Stimulated activated CD4-positive, alpha-beta T cell treated with anti-CD3 and anti-CD28 coated beads, Interleukin-4, amount 100 ng/mL, for 1 hour (primary cell): ENCODE results near the gene KIR2DL3.
"Not testable (repeated sequence)": the region's sequence is repeated elsewhere in the genome, so short reads cannot be mapped to it uniquely, and the experiment has no call there.

Experiments used
- DNase-seq: peaks from one replicate; pipeline ENCODE4 v3.0.0-alpha.2; 2020

Gene KIR2DL3

DNA sequence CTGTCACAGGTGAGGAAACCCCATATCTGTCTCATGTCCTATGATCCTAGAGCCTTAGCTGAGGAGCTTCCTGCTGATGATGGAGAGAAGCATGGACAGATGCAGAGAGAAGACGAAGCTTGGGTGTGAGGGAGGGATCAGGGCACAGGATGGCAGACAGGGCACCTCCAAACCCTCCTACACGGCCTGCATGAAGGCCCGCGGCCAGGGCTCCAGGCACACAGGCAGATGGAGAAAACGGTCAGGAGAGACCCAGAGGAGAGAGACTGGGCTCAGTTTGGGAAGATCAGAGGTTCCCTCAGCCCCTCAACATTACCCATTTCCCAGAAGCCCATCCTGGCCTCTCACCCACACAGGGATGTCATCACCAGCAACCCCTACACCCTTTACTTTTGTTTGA lies 5.8 kb downstream of the KIR2DL3 start:
- not testable (repeated sequence) for DNase-seq

GRCh38 chr19:54747614-54748322 lies 9.5 kb downstream of the KIR2DL3 start:
- not testable (repeated sequence) for DNase-seq

GRCh38 chr19:54750276-54750675 lies 12.0 kb downstream of the KIR2DL3 start:
- not testable (repeated sequence) for DNase-seq

DNA sequence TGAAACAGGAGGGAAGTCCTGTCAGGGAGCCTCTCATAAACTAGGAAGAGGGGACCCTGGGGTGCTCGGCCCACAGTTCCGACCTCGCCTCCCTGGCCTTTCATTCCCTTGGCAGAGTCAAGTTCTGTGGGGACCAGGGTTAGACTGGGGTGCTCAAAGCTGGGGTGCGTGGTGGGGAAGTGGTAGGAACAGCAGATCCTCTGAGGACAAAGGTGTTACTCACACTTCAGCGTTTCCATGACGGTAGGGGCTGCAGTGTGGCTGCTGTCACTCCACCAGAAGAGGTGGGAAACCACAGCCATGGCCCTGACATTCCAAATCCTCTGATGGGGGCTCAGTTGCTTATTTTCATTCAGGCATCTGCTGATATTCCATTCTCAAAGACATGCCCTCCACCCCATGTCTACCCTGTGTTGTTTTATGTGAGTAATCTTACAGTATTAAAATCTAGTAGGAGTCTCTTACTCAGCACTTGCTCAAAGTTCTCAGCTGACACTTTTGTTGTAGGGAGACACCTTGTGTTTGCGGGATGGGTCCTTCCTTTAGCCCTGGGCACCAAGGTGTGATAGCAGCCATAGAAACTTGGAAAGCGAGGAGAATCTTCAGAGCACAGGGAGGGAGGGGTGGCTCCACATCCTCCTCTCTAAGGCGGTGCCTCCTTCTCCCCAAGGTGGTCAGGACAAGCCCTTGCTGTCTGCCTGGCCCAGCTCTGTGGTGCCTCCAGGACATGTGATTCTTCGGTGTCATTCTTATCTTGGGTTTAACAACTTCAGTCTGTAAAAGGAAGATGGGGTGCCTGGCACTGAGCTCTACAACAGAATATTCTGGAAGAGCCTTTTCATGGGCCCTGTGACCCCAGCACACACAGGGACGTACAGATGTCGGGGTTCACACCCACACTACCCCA lies 18.1 kb downstream of the KIR2DL3 start:
- DNase-seq, result not testable (repeated sequence)

- DNase-seq, result not testable (repeated sequence)
Measured at GRCh38 chr19:54758577-54758976, 20.3 kb downstream of the KIR2DL3 start.

DNA sequence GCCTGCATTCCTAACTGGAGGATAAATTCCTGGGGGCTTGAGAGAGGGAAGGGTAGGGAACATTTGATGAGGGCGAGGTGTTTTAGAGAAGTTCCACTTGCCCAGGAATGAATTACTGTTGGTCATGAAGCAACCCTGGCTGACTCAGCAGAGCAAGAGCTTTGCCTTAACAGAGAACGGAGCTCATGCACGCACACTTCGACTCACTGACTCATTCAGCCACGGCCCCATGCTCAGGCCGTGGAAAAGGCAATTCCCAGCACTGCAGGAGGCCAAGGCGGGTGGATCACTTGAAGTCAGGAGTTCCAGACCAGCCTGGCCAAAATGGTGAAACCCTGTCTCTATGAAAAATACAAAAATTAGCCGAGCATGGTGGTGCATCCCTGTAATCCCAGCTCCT lies 25.9 kb downstream of the KIR2DL3 start:
- DNase-seq, result not testable (repeated sequence)

DNA sequence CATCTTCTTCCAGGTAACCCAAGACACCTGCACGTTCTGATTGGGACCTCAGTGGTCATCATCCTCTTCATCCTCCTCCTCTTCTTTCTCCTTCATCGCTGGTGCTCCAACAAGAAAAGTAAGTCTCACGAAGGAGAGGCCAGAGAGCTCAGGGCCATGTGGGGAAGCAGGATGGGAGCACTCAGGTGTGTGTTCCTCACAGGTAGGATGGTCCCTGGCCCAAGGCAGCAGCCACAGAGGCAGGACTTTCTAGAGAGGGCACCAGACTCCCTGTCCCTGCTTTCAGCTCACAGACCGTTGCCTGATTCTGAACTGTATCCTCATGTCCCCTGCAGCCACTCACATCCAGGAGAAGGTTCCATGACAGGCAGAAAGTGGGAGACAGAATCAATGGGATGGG lies 28.2 kb downstream of the KIR2DL3 start:
- DNase-seq, result not testable (repeated sequence)

- DNase-seq, result not testable (repeated sequence)
Measured at GRCh38 chr19:54769646-54770045, 31.3 kb downstream of the KIR2DL3 start, which contains the start of gene KIR2DL1. TSS of gene KIR2DL1 (plus strand) at chr19:54769793. CDS start at chr19:54769851, 58 bp downstream.

DNA sequence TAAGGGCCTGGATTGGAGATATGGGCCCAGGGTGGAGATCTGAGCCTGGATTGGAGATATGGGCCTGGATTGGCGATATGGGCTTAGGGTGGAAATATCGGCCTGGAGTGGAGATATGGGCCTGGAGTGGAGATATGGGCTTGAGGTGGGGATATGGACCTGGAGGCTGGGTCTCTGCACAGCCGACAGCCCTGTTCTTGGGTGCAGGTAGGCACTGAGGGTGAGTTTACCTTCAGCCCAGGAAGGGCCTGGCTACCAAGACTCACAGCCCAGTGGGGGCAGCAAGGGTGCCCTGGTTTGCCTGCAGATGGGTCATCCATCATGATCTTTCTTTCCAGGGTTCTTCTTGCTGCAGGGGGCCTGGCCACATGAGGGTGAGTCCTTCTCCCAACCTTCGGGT lies 32.2 kb downstream of the KIR2DL3 start:
- DNase-seq, result not testable (repeated sequence)

- DNase-seq, result not testable (repeated sequence)
Measured at GRCh38 chr19:54771018-54771960, 33.0 kb downstream of the KIR2DL3 start.

- DNase-seq, result not testable (repeated sequence)
Measured at GRCh38 chr19:54772666-54773065, 34.4 kb downstream of the KIR2DL3 start.

- not testable (repeated sequence) for DNase-seq
Measured at GRCh38 chr19:54775095-54775815, 36.9 kb downstream of the KIR2DL3 start.

GRCh38 chr19:54775830-54776229 lies 37.5 kb downstream of the KIR2DL3 start:
- DNase-seq, result not testable (repeated sequence)

DNA sequence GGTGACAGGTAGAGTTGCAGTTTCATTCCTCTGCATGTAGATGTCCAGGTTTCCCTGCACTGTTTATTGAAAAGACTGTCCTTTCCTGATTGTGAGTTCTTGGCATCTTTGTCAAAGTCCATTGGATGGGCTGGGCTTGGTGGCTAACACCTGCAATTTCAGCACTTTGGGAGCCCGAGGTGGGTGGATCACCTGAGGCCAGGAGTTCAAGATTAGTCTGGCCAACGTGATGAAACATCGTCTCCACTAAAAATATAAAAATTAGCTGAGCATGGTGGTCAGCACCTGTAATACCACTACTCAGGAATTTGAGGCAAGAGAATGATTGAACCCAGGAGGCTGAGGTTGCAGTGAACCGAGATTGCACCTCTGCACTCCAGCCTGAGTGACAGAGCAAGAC lies 39.5 kb downstream of the KIR2DL3 start:
- DNase-seq, result not testable (repeated sequence)

DNA sequence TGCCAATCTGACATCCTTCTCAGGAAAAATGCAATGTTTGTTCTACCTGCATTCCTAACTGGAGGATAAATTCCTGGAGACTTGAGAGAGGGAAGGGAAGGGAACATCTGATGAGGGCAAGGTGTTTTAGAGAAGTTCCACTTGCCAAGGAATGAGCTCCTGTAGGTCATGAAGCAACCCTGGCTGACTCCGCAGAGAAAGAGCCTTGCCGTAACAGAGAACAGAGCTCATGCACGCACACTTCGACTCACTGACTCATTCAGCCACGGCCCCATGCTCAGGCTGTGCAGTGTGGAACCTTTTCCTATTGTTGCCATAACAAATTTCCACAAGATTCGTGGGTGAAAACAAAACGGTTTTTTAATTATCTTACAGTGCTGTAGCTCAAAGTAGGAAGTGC lies 40.6 kb downstream of the KIR2DL3 start:
- DNase-seq, result not testable (repeated sequence)

DNA sequence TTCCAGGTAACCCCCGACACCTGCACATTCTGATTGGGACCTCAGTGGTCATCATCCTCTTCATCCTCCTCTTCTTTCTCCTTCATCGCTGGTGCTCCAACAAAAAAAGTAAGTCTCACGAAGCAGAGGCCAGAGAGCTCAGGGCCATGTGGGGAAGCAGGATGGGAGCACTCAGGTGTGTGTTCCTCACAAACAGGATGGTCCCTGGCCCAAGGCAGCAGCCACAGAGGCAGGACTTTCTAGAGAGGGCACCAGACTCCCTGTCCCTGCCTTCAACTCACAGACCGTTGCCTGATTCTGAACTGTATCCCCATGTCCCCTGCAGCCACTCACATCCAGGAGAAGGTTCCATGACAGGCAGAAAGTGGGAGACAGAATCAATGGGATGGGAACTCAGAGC lies 44.6 kb downstream of the KIR2DL3 start:
- DNase-seq, result not testable (repeated sequence)

DNA sequence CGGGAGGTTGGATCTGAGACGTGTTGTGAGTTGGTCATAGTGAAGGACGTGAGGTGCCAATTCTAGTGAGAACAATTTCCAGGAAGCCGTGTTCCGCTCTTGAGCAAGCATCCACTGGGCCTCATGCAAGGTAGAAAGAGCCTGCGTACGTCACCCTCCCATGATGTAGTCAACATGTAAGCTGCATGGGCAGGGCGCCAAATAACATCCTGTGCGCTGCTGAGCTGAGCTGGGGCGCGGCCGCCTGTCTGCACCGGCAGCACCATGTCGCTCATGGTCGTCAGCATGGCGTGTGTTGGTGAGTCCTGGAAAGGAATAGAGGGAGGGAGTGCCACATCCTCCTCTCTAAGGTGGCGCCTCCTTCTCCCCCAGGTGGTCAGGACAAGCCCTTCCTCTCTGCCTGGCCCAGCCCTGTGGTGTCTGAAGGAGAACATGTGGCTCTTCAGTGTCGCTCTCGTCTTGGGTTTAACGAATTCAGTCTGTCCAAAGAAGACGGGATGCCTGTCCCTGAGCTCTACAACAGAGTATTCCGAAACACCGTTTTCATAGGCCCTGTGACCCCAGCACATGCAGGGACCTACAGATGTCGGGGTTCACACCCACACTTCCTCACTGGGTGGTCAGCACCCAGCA lies 47.9 kb downstream of the KIR2DL3 start:
- not testable (repeated sequence) for DNase-seq

GRCh38 chr19:54788154-54788553 lies 49.8 kb downstream of the KIR2DL3 start:
- not testable (repeated sequence) for DNase-seq

DNA sequence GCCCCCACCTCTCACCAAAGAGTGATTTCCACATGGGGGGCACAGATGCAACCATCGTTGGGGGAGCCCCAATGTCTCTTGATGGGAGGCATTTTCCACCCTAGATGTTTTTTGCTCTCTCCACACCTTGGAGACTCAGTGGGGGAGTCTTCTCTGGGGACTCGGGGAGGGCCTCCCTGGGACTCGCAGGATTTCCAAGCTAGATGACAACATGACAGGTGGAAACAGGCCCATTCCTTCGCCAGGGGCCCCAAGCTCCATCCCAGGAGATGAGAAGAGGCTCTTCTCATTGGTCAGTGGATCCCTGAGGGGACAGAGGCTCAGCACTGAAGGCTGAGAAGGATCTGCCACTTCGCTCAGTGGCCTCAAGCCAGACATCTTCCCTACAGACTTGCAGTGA lies 52.4 kb downstream of the KIR2DL3 start:
- no peak for DNase-seq

GRCh38 chr19:54791476-54791875 lies 53.2 kb downstream of the KIR2DL3 start:
- DNase-seq, result no peak

GRCh38 chr19:54792814-54793213 lies 54.5 kb downstream of the KIR2DL3 start:
- DNase-seq, result no peak
